Panc1 (cell line): ENCODE measurements around the gene TOP3A. TPM values are rescaled to one million over a fixed set of nuclear protein-coding genes. Genes with fewer than 3 reads are reported as not detected.

Source experiments
- ATAC-seq: fragments of 200-7000 bp; cut with Tn5 transposase; 2 replicates; pipeline ENCODE4 v1.9.1; 2020; ENCODE audit warnings: mild to moderate bottlenecking, moderate library complexity
- BruUV-seq: library from RNA; stranded (reverse); fragments of 400-500 nt; replicated peaks from 2 replicates; lab custom pipeline; 2021; lab: Mats Ljungman, UMichigan
- CTCF ChIA-PET: fragments of 300-600 bp; sonication (Branson Sonifier 250); formaldehyde crosslinking; loops from one replicate; lab custom pipeline; 2022; ENCODE audit warnings: antibody characterized with exemption; lab: Charles Lee
- POLR2A ChIA-PET: fragments of 300-600 bp; sonication (Branson Sonifier 250); formaldehyde crosslinking; loops from one replicate; lab custom pipeline; 2022; ENCODE audit warnings: antibody characterized with exemption; lab: Charles Lee
- DNase-seq: peaks from one replicate; pipeline ENCODE4 v3.0.0-alpha.2; 2010; ENCODE audit warnings: low read depth, low spot score
- H3K27ac ChIP-seq: 2 replicates; pipeline ENCODE4 v1.5.1; 2011; ENCODE audit warnings: mild to moderate bottlenecking, low read length, inconsistent platforms
- H3K27me3 ChIP-seq: fragments of 200-500 bp; sonication (Bioruptor generic); 2 replicates; pipeline ENCODE4 v1.6.0; 2014; ENCODE audit warnings: low read length, inconsistent platforms; ENCODE audit not compliant: control insufficient read depth, insufficient read depth
- H3K36me3 ChIP-seq: fragments of 200-500 bp; sonication (Bioruptor generic); 2 replicates; pipeline ENCODE4 v1.5.1; 2014; ENCODE audit warnings: inconsistent platforms, mild to moderate bottlenecking, low read length, moderate library complexity; ENCODE audit not compliant: control insufficient read depth, insufficient read depth
- H3K4me1 ChIP-seq: 2 replicates; pipeline ENCODE4 v1.5.1; 2011; ENCODE audit warnings: inconsistent platforms, mild to moderate bottlenecking, low read length, moderate library complexity; ENCODE audit not compliant: control insufficient read depth, insufficient read depth
- H3K4me3 ChIP-seq, 2 experiments: 2 replicates each; pipeline ENCODE4 v1.5.1; 2011 to 2012; ENCODE audit warnings: low read depth in 2 of 2, low read length in 2 of 2, mild to moderate bottlenecking in 2 of 2, inconsistent platforms in 1 of 2, moderate library complexity in 1 of 2
- H3K9me3 ChIP-seq: fragments of 200-500 bp; sonication (Bioruptor generic); 2 replicates; pipeline ENCODE4 v1.5.1; 2014; ENCODE audit warnings: low read depth, mild to moderate bottlenecking, inconsistent platforms, low read length, moderate library complexity; ENCODE audit not compliant: control insufficient read depth, insufficient read depth
- POLR2AphosphoS5 ChIP-seq: IDR thresholded peaks from 2 replicates; pipeline ENCODE4 v1.6.1; 2012; ENCODE audit warnings: mild to moderate bottlenecking, low read depth, low read length, moderate library complexity
- SIN3A ChIP-seq: IDR thresholded peaks from 2 replicates; pipeline ENCODE4 v1.6.1; 2012; ENCODE audit warnings: low read depth, mild to moderate bottlenecking, low read length, moderate library complexity, borderline replicate concordance; ENCODE audit not compliant: insufficient read depth
- TCF7L2 ChIP-seq: IDR thresholded peaks from 2 replicates; pipeline ENCODE4 v1.6.1; 2011; ENCODE audit warnings: mild to moderate bottlenecking, low read depth, low read length, inconsistent platforms
- in situ Hi-C: cut with HindIII; loops from 2 replicates; pipeline ENCODE4 v1.10.0; 2016; ENCODE audit warnings: low sequenced_read_pairs, low pct_unique_long_range_greater_than_20kb
- intact Hi-C: fragments of 100-400 bp; cut with micrococcal nuclease; formaldehyde crosslinking; loops from one replicate; pipeline ENCODE4 v1.10.0; 2022; ENCODE audit not compliant: unreplicated experiment
- total RNA-seq: library from RNA; stranded (reverse); gene quantifications from one replicate; pipeline ENCODE4 v1.2.1, GENCODE V29; 2021; ENCODE audit not compliant: unreplicated experiment
- TF ChIP-seq, protein P1 (sequence below), 2 experiments: IDR thresholded peaks; 2 replicates each; pipeline ENCODE4 v1.6.1; 2011 to 2012; ENCODE audit warnings: low read depth in 2 of 2, control low read depth in 1 of 2, low read length in 1 of 2, mild to moderate bottlenecking in 1 of 2, moderate library complexity in 1 of 2; ENCODE audit not compliant: insufficient read depth in 1 of 2
- TF ChIP-seq, protein P2 (sequence below): fragments of 450-650 bp; IDR thresholded peaks from 2 replicates; pipeline ENCODE4 v1.5.1; 2017; ENCODE audit warnings: mild to moderate bottlenecking

Gene TOP3A
- total RNA-seq, 1 experiment from 2014 or later, result 49.3 TPM

DNA sequence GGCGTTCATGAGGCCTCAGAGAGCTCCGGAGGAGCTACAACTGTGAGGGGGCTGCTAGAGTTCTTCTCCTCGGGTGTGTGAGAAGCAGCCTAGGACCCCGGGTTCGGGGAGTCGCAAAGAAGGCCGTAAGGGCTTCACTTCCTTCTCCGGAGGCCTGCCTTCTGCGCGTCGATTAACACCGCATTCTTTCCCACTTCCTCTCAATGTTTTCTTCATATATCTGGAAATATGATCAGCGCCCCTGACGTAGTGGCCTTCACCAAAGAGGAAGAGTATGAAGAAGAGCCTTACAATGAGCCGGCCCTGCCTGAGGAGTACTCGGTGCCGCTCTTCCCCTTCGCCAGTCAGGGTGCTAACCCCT, 748 bp upstream of the TOP3A start:
- Histone ChIP-seq H3K9me3 (no peaks in the 10 kb centered on the region), H3K4me3 (peak overlapping the region; percentile 74 to 96), H3K36me3 (peaks cover 2% of the 10 kb centered on the region), H3K4me1 (peaks cover 23% of the 10 kb centered on the region), H3K27me3 (no peaks in the 10 kb centered on the region), H3K27ac (peak overlapping the region; percentile 85)
- ATAC-seq, result no peak
- POLR2A ChIA-PET, result no interaction called here
- TF ChIP-seq, protein P1, sequence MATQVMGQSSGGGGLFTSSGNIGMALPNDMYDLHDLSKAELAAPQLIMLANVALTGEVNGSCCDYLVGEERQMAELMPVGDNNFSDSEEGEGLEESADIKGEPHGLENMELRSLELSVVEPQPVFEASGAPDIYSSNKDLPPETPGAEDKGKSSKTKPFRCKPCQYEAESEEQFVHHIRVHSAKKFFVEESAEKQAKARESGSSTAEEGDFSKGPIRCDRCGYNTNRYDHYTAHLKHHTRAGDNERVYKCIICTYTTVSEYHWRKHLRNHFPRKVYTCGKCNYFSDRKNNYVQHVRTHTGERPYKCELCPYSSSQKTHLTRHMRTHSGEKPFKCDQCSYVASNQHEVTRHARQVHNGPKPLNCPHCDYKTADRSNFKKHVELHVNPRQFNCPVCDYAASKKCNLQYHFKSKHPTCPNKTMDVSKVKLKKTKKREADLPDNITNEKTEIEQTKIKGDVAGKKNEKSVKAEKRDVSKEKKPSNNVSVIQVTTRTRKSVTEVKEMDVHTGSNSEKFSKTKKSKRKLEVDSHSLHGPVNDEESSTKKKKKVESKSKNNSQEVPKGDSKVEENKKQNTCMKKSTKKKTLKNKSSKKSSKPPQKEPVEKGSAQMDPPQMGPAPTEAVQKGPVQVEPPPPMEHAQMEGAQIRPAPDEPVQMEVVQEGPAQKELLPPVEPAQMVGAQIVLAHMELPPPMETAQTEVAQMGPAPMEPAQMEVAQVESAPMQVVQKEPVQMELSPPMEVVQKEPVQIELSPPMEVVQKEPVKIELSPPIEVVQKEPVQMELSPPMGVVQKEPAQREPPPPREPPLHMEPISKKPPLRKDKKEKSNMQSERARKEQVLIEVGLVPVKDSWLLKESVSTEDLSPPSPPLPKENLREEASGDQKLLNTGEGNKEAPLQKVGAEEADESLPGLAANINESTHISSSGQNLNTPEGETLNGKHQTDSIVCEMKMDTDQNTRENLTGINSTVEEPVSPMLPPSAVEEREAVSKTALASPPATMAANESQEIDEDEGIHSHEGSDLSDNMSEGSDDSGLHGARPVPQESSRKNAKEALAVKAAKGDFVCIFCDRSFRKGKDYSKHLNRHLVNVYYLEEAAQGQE (IDR thresholded peaks at IDR 0.05; ENCODE audit: insufficient read depth in 1 of 2, low read depth in 2 of 2, low read length in 1 of 2), result no peak
- no peak for TF ChIP-seq SIN3A
- no peak for TF ChIP-seq TCF7L2
- no peak for DNase-seq
- in situ Hi-C loops, result no loop called here
- BruUV-seq, result TSS peak; percentile 81
- CTCF ChIA-PET, result no interaction called here
- intact Hi-C loops, result no loop called here

DNA sequence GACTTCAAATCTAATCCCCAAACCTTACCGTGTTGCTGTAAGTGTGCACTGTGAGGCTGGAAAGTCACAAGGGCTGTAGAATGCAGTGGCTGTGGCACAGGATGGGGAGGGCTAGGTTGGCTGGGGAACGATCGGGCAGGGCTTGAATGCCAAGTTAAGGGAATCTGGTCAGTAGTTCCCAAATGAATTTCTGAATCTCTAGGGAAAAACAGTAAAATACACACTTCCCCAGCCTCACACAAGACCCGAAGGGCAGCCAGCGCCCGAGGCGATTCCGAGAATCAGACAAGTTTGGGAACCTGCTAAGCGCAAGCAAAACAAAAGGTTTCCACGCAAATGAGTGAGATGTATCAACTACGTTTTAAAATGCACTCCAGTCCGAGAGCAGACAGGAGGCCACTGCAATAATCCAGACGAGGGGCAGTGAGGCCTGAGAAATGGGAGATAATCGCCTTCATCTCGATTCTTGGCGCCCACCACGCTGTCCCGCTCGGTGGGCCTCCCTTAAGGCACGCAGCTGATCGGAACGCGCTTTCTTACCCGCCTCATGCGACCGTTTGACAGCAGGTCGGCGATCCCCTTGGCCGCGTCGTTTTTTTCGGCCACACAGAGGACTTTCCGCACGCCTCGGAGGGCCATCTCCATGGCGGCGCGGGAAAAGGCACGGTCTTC, 599 bp downstream of the TOP3A start:
- in situ Hi-C loops (no loop called here), intact Hi-C loops (no loop called here)
- H3K27ac ChIP-seq, result peak overlapping the region; percentile 85
- no peak for DNase-seq
- ChIA-PET POLR2A (no interaction called here), CTCF (no interaction called here)
- ATAC-seq, result no peak
- no peak for TF ChIP-seq SIN3A
- no peak for TF ChIP-seq POLR2AphosphoS5
- TF ChIP-seq TCF7L2, result no peak
- TF ChIP-seq, protein P1 (IDR thresholded peaks at IDR 0.05; ENCODE audit: insufficient read depth in 1 of 2, low read depth in 2 of 2, low read length in 1 of 2), result no peak
- TF ChIP-seq, protein P2, sequence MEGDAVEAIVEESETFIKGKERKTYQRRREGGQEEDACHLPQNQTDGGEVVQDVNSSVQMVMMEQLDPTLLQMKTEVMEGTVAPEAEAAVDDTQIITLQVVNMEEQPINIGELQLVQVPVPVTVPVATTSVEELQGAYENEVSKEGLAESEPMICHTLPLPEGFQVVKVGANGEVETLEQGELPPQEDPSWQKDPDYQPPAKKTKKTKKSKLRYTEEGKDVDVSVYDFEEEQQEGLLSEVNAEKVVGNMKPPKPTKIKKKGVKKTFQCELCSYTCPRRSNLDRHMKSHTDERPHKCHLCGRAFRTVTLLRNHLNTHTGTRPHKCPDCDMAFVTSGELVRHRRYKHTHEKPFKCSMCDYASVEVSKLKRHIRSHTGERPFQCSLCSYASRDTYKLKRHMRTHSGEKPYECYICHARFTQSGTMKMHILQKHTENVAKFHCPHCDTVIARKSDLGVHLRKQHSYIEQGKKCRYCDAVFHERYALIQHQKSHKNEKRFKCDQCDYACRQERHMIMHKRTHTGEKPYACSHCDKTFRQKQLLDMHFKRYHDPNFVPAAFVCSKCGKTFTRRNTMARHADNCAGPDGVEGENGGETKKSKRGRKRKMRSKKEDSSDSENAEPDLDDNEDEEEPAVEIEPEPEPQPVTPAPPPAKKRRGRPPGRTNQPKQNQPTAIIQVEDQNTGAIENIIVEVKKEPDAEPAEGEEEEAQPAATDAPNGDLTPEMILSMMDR, result no peak
- peak overlapping the region; percentile 74 to 96 for H3K4me3 ChIP-seq
- H3K4me1 ChIP-seq, result peaks cover 23% of the 10 kb centered on the region
- H3K36me3 ChIP-seq, result peaks cover 2% of the 10 kb centered on the region
- H3K27me3 ChIP-seq, result no peaks in the 10 kb centered on the region
- BruUV-seq, result no TSS peak
- H3K9me3 ChIP-seq, result no peaks in the 10 kb centered on the region
